Measurements from ENCODE around the gene RBM26. TPM values are rescaled to one million over a fixed set of nuclear protein-coding genes. Genes with fewer than 3 reads are reported as not detected.

RBM26 gene
- total and polyA plus RNA-seq, 2 of the 4 experiments (the other 2 are of a cell fraction): 17.6 to 18.1 TPM

DNA sequence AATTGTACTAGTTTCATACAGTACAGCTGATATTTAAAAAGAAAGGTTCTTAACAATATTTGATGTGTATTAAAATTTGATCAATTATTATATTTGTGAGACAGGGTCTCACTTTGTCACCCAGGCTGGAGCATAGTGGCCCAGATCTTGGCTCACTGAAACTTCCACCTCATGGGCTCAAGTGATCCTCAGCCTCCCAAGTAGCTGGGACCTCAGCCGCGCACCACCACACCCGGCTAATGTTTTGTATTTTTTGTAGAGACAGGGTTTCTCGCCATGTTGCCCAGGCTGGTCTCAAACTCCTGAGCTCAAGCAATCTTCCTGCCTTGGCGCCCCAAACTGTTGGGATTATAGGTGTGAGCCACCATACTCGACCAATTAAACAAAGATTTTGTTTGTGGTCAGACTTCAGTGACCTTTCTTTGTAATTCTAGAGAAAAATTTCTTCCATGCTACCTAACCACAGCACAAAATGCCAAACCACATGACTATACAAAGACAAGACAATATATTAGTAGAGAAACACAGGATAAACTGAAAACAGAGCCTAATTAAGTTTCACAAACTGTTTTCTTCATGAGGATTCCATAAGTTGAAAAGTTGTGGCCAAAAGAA lies 59.6 kb downstream of the RBM26 start:
- no peak overlapping the region for H2BK120ac ChIP-seq (ENCODE audit: low read depth, low read length)
- H3K4me3 ChIP-seq (ENCODE audit: insufficient read depth, low read depth, low read length): no peak overlapping the region
- no peak overlapping the region for H2AK5ac ChIP-seq (ENCODE audit: low read depth, low read length)
- in situ Hi-C loops (cut with MboI; ENCODE audit: low sequenced_read_pairs) (no loop called here), intact Hi-C loops (cut with micrococcal nuclease) (no loop called here), dilution Hi-C loops (cut with HindIII; ENCODE audit: low sequenced_read_pairs, unreplicated experiment) (no loop called here)
- no peak overlapping the region for H3K14ac ChIP-seq (replicated peaks; ENCODE audit: low read depth, low read length)
- no peak overlapping the region for H3K9ac ChIP-seq (ENCODE audit: low read depth, low read length)
- H3K4me1 ChIP-seq (ENCODE audit: control insufficient read depth, insufficient read depth, low read length): no peaks in the 10 kb centered on the region
- H3K27ac ChIP-seq (ENCODE audit: insufficient read depth, low read length): no peak overlapping the region
- no peak overlapping the region for H3K4ac ChIP-seq (ENCODE audit: low read depth, low read length)
- no peak overlapping the region for H2BK20ac ChIP-seq (ENCODE audit: low read depth, low read length)
- H2BK5ac ChIP-seq (ENCODE audit: low read depth, low read length, poor library complexity, severe bottlenecking): no peak overlapping the region
- no CpG with 5 or more reads among the region's 6 CpGs for WGBS, 2 experiments (ENCODE audit: extremely low coverage in 2 of 2, insufficient read length in 1 of 2)
- H3K27me3 ChIP-seq (ENCODE audit: control insufficient read depth, insufficient read depth, low read length): no peaks in the 10 kb centered on the region
- no peak overlapping the region for H4K5ac ChIP-seq (ENCODE audit: low read depth, low read length)
- DNase-seq: no peak
- no peak overlapping the region for H3K4me2 ChIP-seq (ENCODE audit: low read depth, low read length)
- no peak overlapping the region for H4K91ac ChIP-seq (ENCODE audit: insufficient read depth, low read depth, low read length)
- no TSS peak for BruUV-seq (replicated peaks)
- TF ChIP-seq POLR2A (IDR thresholded peaks at IDR 0.05; ENCODE audit: low read depth, low read length) (no peak), RAD21 (IDR thresholded peaks at IDR 0.05; ENCODE audit: low read length) (no peak), MAFK (IDR thresholded peaks at IDR 0.05; ENCODE audit: low read depth, low read length) (no peak), FOS (IDR thresholded peaks at IDR 0.05; ENCODE audit: low read depth, low read length) (no peak), RCOR1 (IDR thresholded peaks at IDR 0.05; ENCODE audit: insufficient replicate concordance, low read length) (no peak), CHD1 (IDR thresholded peaks at IDR 0.05; ENCODE audit: low read depth, low read length) (no peak), ELK1 (IDR thresholded peaks at IDR 0.05; ENCODE audit: borderline replicate concordance, low read depth, low read length) (no peak), RFX5 (IDR thresholded peaks at IDR 0.05; ENCODE audit: low read depth, low read length) (no peak), CEBPB (IDR thresholded peaks at IDR 0.05; ENCODE audit: low read depth, low read length) (no peak), SMC3 (IDR thresholded peaks at IDR 0.05; ENCODE audit: low read depth, low read length) (no peak), MAZ (IDR thresholded peaks at IDR 0.05; ENCODE audit: borderline replicate concordance, low read depth, low read length) (no peak), CTCF (conservative IDR thresholded peaks at IDR 0.05; ENCODE audit: low read depth, low read length) (no peak), MXI1 (IDR thresholded peaks at IDR 0.05; ENCODE audit: borderline replicate concordance, low read depth, low read length) (no peak), NFE2L2 (IDR thresholded peaks at IDR 0.05; ENCODE audit: low read depth, low read length) (no peak), BHLHE40 (IDR thresholded peaks at IDR 0.05; ENCODE audit: low read depth, low read length) (no peak)
- TF ChIP-seq, protein P1, sequence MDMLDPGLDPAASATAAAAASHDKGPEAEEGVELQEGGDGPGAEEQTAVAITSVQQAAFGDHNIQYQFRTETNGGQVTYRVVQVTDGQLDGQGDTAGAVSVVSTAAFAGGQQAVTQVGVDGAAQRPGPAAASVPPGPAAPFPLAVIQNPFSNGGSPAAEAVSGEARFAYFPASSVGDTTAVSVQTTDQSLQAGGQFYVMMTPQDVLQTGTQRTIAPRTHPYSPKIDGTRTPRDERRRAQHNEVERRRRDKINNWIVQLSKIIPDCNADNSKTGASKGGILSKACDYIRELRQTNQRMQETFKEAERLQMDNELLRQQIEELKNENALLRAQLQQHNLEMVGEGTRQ (IDR thresholded peaks at IDR 0.05; ENCODE audit: low read depth, low read length): no peak
- no peak overlapping the region for H3K18ac ChIP-seq (ENCODE audit: low read depth, low read length)
- H3K23ac ChIP-seq (ENCODE audit: low read depth, low read length): no peak overlapping the region
- no peak overlapping the region for H4K8ac ChIP-seq (ENCODE audit: low read depth in 2 of 2, low read length in 2 of 2)
- no peak for ATAC-seq (ENCODE audit: low read depth)
- H4K20me1 ChIP-seq (ENCODE audit: insufficient read depth, low read length): no peaks in the 10 kb centered on the region
- H2AFZ ChIP-seq (replicated peaks; ENCODE audit: low read length, poor library complexity): no peak overlapping the region
- H2AK9ac ChIP-seq (replicated peaks; ENCODE audit: low read depth, low read length, poor library complexity): no peak overlapping the region
- peaks cover 4% of the 10 kb centered on the region for H3K36me3 ChIP-seq (ENCODE audit: control insufficient read depth, insufficient read depth, low read length)
- H3K9me3 ChIP-seq (ENCODE audit: control insufficient read depth, insufficient read depth, low read length): no peaks in the 10 kb centered on the region
- H3K56ac ChIP-seq (ENCODE audit: extremely low read depth, insufficient read depth, low read length): no peak overlapping the region
- H2BK15ac ChIP-seq (ENCODE audit: low read depth, low read length): no peak overlapping the region
- H3K79me1 ChIP-seq (ENCODE audit: low read depth in 1 of 2, low read length in 2 of 2): peaks cover under 1 to 3% of the 10 kb centered on the region in 2 experiments; a peak in 2 of 4 replicates
- ChIA-PET POLR2A (ENCODE audit: unreplicated experiment) (no interaction called here), CTCF (no interaction called here)
- H3K9me1 ChIP-seq (ENCODE audit: insufficient read depth, low read length): no peaks in the 10 kb centered on the region

Data from IMR-90 (cell line).